ENCODE results near the gene ADGRL3. TPM values are rescaled to one million over a fixed set of nuclear protein-coding genes. Genes with fewer than 3 reads are reported as not detected.

ADGRL3 gene
- total RNA-seq, 1 donor from 2014 or later: 31.3 TPM

DNA sequence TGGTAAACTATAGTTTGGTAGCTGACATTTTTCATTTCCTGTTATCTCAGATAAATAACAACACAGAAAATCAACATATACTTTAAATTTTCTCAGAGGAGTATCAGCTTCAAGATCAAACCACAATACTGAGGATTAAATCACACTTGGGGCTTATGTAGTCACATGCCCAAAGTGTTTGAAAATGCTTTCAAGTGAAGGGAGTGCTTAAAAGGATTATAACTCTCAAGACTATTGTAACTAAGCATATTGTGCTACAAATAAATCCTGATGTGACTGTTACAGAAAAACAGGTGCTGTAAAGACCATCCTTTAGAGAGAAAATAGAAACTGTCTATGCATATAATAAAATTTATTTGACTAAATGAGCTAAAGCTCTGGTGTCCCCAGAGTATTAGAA is 887.6 kb downstream of the ADGRL3 start:
- Histone ChIP-seq H2AFZ (ENCODE audit: low read depth, low read length) (no peak overlapping the region), H3K27me3 (ENCODE audit: insufficient read depth, low read length) (no peaks in the 10 kb centered on the region), H3K36me3 (ENCODE audit: insufficient read depth, low read length) (no peaks in the 10 kb centered on the region), H3K4me1 (ENCODE audit: insufficient read depth, low read length) (no peaks in the 10 kb centered on the region), H3K4me2 (ENCODE audit: low read length) (no peak overlapping the region), H3K27ac (ENCODE audit: low read depth, low read length) (no peak overlapping the region), H3K9ac (ENCODE audit: low read length) (no peak overlapping the region), H3K4me3 (ENCODE audit: insufficient read depth, low read depth, low read length) (no peak overlapping the region), H3K9me3 (ENCODE audit: insufficient read depth, low read depth, low read length) (no peaks in the 10 kb centered on the region), H3K79me2 (ENCODE audit: insufficient read depth, low read length) (no peaks in the 10 kb centered on the region), H4K20me1 (ENCODE audit: insufficient read depth, low read length) (no peaks in the 10 kb centered on the region)
- FAIRE-seq: no peak
- no peak for DNase-seq (ENCODE audit: low read depth)
- Mint-ChIP-seq H3K4me1 (ENCODE audit: low read depth, unreplicated experiment) (no peaks in the 10 kb centered on the region), H3K36me3 (ENCODE audit: low read depth, unreplicated experiment) (no peaks in the 10 kb centered on the region), H3K27me3 (ENCODE audit: low read depth, unreplicated experiment) (no peaks in the 10 kb centered on the region), H3K4me3 (ENCODE audit: unreplicated experiment) (no peak overlapping the region), H3K9me3 (ENCODE audit: unreplicated experiment) (peaks cover 14% of the 10 kb centered on the region), H3K27ac (ENCODE audit: unreplicated experiment) (no peak overlapping the region)
- TF ChIP-seq CTCF (IDR thresholded peaks at IDR 0.05; ENCODE audit: insufficient read depth, low read depth, low read length) (no peak), EZH2 (IDR thresholded peaks at IDR 0.05; ENCODE audit: insufficient read depth, low read length) (no peak)

DNA sequence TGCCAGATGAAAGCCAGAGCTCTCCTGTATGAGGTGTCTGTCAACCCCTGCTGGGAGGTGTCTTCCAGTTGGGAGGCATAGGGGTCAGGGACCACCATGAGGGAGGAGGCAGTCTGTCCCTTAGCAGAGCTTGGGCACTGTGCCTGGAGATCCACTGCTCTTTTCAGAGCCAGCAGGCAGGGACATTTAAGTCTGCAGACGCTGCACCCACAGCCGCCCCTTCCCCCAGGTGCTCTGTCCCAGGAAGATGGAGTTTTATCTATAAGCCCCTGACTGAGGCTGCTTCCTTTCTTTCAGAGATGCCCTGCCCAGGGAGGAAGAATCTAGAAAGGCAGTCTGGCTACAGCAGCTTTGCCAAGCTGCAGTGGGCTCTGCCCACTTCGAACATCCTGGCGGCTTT is 893.6 kb downstream of the ADGRL3 start:
- no peak for FAIRE-seq
- H3K9me3 Mint-ChIP-seq (ENCODE audit: unreplicated experiment): peaks cover 21% of the 10 kb centered on the region

More for the DNA sequence above, 893.6 kb downstream of the ADGRL3 start:
- no peak for DNase-seq (ENCODE audit: low read depth)
- Mint-ChIP-seq H3K27me3 (ENCODE audit: low read depth, unreplicated experiment) (no peaks in the 10 kb centered on the region), H3K4me3 (ENCODE audit: unreplicated experiment) (no peak overlapping the region), H3K27ac (ENCODE audit: unreplicated experiment) (no peak overlapping the region), H3K4me1 (ENCODE audit: low read depth, unreplicated experiment) (no peaks in the 10 kb centered on the region), H3K36me3 (ENCODE audit: low read depth, unreplicated experiment) (no peaks in the 10 kb centered on the region)
- Histone ChIP-seq H3K79me2 (ENCODE audit: insufficient read depth, low read length) (no peaks in the 10 kb centered on the region), H3K36me3 (ENCODE audit: insufficient read depth, low read length) (no peaks in the 10 kb centered on the region), H3K4me2 (ENCODE audit: low read length) (no peak overlapping the region), H3K9me3 (ENCODE audit: insufficient read depth, low read depth, low read length) (no peaks in the 10 kb centered on the region), H3K9ac (ENCODE audit: low read length) (no peak overlapping the region), H3K27me3 (ENCODE audit: insufficient read depth, low read length) (no peaks in the 10 kb centered on the region), H2AFZ (ENCODE audit: low read depth, low read length) (no peak overlapping the region), H3K4me3 (ENCODE audit: insufficient read depth, low read depth, low read length) (no peak overlapping the region), H3K4me1 (ENCODE audit: insufficient read depth, low read length) (no peaks in the 10 kb centered on the region), H4K20me1 (ENCODE audit: insufficient read depth, low read length) (no peaks in the 10 kb centered on the region), H3K27ac (ENCODE audit: low read depth, low read length) (no peak overlapping the region)
- TF ChIP-seq CTCF (IDR thresholded peaks at IDR 0.05; ENCODE audit: insufficient read depth, low read depth, low read length): no peak
- no peak for TF ChIP-seq EZH2 (IDR thresholded peaks at IDR 0.05; ENCODE audit: insufficient read depth, low read length)
